H1 (cell line): ENCODE results near the gene AMPD1.

Source experiments
- CTCF ChIP-seq, 3 experiments: IDR thresholded peaks; 1 replicate in 2 of 3; 2 replicates in 1 of 3; pipeline versions ENCODE4 v1.5.1 to v1.6.1; 2011; ENCODE audit warnings: low read length in 3 of 3, mild to moderate bottlenecking in 3 of 3, inconsistent platforms in 2 of 3, low read depth in 1 of 3, moderate library complexity in 1 of 3; ENCODE audit not compliant: insufficient read depth in 1 of 3; ENCODE audit errors: control extremely low read depth in 1 of 3
- POLR2A ChIP-seq, 2 experiments: IDR thresholded peaks; 1 replicate in 1 of 2; 2 replicates in 1 of 2; pipeline ENCODE4 v1.6.1; 2011; ENCODE audit warnings: low read depth in 2 of 2, low read length in 2 of 2, mild to moderate bottlenecking in 2 of 2; ENCODE audit errors: control extremely low read depth in 1 of 2
- RAD21 ChIP-seq, 2 experiments: IDR thresholded peaks in 1 of 2; conservative IDR thresholded peaks in 1 of 2; 2 replicates each; pipeline ENCODE4 v1.6.1; 2011; ENCODE audit warnings: low read depth in 2 of 2, low read length in 2 of 2, improper control_type of control experiment in 1 of 2, inconsistent platforms in 1 of 2, mild to moderate bottlenecking in 1 of 2, moderate library complexity in 1 of 2

GRCh38 chr1:114668373-114668772 lies 27.0 kb downstream of the AMPD1 start:
- TF ChIP-seq POLR2A (IDR thresholded peaks at IDR 0.05; ENCODE audit: control extremely low read depth in 1 of 2, low read depth in 2 of 2, low read length in 2 of 2) (no peak), RAD21 (IDR thresholded peaks at IDR 0.05 in 1 of 2, conservative IDR thresholded peaks at IDR 0.05 in 1 of 2; ENCODE audit: low read depth in 2 of 2, low read length in 2 of 2) (no peak), CTCF (IDR thresholded peaks at IDR 0.05; ENCODE audit: control extremely low read depth in 1 of 3, insufficient read depth in 1 of 3, low read depth in 1 of 3, low read length in 3 of 3) (no peak)
